Upper lobe of left lung (tissue), 4 donors: ENCODE data around the gene MFSD2A.
"Not testable (repeated sequence)": the region's sequence is repeated elsewhere in the genome, so short reads cannot be mapped to it uniquely, and the experiment has no call there.

Experiments
- POLR2AphosphoS5 ChIP-seq, 2 donors: sonication (generic); formaldehyde crosslinking; IDR thresholded peaks; one replicate each; pipeline ENCODE4 v1.5.1; 2017; ENCODE audit warnings: antibody characterized with exemption in 2 of 2
- TF ChIP-seq, protein P1 (sequence below), 6 experiments: fragments of 450-650 bp in 4 of 6; fragments of 200-600 bp in 2 of 6; sonication (generic) in 2 of 6; IDR thresholded peaks; one replicate each; pipeline ENCODE4 v1.5.1; 2016 to 2019; ENCODE audit warnings: antibody characterized with exemption in 6 of 6

DNA sequence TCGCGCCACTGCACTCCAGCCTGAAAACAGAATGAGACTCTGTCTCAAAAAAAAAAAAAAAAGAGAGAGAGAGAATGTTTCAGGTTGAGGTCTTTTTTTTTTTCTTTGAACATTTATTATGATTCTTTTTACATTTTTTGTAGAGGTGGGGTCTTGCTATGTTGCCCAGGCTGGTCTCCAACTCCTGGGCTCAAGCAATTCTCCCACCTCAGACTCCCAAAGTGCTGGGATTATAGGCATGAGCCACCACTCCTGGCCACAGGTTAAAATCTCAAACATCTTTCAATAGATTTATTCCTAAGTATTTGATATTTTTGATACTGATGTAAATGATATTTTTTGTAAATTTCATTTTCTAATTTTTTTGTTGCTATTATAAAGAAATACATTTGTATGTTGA lies 29.5 kb downstream of the MFSD2A start:
- TF ChIP-seq, protein P1, sequence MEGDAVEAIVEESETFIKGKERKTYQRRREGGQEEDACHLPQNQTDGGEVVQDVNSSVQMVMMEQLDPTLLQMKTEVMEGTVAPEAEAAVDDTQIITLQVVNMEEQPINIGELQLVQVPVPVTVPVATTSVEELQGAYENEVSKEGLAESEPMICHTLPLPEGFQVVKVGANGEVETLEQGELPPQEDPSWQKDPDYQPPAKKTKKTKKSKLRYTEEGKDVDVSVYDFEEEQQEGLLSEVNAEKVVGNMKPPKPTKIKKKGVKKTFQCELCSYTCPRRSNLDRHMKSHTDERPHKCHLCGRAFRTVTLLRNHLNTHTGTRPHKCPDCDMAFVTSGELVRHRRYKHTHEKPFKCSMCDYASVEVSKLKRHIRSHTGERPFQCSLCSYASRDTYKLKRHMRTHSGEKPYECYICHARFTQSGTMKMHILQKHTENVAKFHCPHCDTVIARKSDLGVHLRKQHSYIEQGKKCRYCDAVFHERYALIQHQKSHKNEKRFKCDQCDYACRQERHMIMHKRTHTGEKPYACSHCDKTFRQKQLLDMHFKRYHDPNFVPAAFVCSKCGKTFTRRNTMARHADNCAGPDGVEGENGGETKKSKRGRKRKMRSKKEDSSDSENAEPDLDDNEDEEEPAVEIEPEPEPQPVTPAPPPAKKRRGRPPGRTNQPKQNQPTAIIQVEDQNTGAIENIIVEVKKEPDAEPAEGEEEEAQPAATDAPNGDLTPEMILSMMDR (IDR thresholded peaks at IDR 0.05), result not testable (repeated sequence)
- not testable (repeated sequence) for TF ChIP-seq POLR2AphosphoS5 (IDR thresholded peaks at IDR 0.05)
